Fibroblast of the aortic adventitia (primary cell): ENCODE measurements around the gene CUBN. TPM values are rescaled to one million over a fixed set of nuclear protein-coding genes. Genes with fewer than 3 reads are reported as not detected.

Source experiments
- DNase-seq: peaks from one replicate; pipeline ENCODE4 v3.0.0-alpha.2; 2010; ENCODE audit warnings: low read depth
- H3K4me3 ChIP-seq: 2 replicates; pipeline ENCODE4 v1.5.1; 2011; ENCODE audit warnings: low read depth, mild to moderate bottlenecking, control low read depth, low read length, moderate library complexity
- total RNA-seq: library from RNA; depleted of rRNA; stranded (reverse); fragments of >200 nt; gene quantifications from 2 replicates; pipeline ENCODE4 v1.2.3, GENCODE V29; 2012; ENCODE audit warnings: low replicate concordance
- TF ChIP-seq, protein P1 (sequence below): IDR thresholded peaks from 2 replicates; pipeline ENCODE4 v1.5.1; 2011; ENCODE audit warnings: mild to moderate bottlenecking, low read length, control low read depth, inconsistent platforms; ENCODE audit not compliant: insufficient read depth

The CUBN gene
- total RNA-seq, 1 donor: 4.2 TPM

DNA sequence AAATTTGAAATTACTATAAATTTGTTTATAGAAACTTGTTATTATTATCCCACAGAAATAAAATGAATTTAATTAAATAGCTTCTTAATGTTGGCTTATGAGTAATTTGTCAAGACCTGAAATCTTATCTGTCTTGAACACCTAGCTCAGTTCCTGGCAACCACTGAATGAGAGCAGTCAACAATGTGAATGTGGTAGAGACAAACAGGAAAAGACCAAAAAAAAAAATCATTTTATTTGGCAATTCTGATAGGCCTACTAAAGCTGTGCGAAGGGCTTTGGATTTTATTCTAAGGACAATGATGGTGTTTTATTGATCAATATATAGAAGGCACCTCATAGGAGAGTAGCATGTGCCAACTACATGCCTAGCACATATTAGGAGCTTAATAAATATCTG is 184.6 kb downstream of the CUBN start:
- TF ChIP-seq, protein P1, sequence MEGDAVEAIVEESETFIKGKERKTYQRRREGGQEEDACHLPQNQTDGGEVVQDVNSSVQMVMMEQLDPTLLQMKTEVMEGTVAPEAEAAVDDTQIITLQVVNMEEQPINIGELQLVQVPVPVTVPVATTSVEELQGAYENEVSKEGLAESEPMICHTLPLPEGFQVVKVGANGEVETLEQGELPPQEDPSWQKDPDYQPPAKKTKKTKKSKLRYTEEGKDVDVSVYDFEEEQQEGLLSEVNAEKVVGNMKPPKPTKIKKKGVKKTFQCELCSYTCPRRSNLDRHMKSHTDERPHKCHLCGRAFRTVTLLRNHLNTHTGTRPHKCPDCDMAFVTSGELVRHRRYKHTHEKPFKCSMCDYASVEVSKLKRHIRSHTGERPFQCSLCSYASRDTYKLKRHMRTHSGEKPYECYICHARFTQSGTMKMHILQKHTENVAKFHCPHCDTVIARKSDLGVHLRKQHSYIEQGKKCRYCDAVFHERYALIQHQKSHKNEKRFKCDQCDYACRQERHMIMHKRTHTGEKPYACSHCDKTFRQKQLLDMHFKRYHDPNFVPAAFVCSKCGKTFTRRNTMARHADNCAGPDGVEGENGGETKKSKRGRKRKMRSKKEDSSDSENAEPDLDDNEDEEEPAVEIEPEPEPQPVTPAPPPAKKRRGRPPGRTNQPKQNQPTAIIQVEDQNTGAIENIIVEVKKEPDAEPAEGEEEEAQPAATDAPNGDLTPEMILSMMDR: no peak
- H3K4me3 ChIP-seq: no peak overlapping the region
- DNase-seq: peak; percentile 14

DNA sequence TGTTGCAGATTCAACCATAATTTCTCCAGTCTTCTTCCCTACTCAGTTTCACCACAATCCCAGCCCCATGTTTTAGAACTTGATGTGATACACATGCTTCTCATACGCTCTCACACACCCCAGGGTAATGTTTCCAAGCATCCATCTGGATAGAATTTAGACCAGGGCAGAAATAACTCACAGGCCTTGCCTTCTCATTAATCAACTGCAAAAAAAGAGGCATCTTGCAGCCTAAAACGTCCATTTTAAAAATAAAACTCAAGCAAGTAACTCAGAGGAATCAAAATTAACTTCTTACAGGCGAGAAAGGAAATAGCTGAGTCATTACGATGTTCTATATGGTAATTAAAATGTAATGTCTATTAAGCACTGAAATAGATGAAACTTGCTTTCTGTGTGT is 185.2 kb downstream of the CUBN start:
- TF ChIP-seq, protein P1: no peak
- peak; percentile 92 for DNase-seq
- H3K4me3 ChIP-seq: no peak overlapping the region

DNA sequence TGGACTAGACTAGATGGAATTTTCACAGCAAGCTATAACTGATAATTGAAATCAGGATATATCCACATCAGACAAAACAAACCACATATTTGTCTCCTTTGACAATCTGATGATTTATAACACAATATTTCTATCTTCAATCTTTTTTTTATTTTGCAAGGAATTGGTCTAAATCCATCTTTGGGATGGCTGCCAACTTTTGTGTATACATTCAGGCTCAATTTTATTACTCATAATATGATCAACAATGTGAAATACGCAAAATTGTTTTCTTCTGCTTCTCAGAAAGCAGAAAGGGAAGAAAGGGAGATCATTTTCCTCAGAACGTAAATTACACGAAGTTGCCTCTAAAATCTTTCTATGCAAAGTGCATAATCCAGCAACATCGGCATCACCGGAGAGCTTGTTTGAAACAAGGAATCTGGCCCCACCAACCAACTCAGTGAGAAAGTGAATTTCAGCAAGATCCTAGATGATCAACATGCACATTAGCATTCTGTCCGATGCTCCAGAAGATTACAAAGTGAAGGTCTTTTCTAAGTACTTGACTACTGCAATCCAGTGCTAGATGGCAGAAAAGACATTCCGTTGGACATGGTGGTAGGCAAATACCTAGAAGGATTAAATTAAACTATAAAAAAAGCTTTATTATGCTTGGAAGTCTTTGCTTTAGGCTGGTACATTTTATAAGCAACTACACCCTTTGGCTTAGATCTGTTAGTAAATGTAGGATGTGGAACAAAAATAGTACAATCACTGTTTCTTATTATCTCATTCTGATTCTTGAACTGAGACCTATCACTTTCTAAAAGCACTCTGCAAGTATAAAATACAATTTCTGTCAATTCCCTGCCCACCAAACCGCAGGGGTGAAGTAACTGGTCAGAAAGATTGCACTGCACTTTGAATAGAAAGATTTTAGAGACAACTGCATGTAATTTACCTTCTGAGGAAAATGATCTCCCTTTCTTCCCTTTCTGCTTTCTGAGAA is 186.0 kb downstream of the CUBN start:
- DNase-seq: peak; percentile 66
- TF ChIP-seq, protein P1: no peak
- H3K4me3 ChIP-seq: no peak overlapping the region

DNA sequence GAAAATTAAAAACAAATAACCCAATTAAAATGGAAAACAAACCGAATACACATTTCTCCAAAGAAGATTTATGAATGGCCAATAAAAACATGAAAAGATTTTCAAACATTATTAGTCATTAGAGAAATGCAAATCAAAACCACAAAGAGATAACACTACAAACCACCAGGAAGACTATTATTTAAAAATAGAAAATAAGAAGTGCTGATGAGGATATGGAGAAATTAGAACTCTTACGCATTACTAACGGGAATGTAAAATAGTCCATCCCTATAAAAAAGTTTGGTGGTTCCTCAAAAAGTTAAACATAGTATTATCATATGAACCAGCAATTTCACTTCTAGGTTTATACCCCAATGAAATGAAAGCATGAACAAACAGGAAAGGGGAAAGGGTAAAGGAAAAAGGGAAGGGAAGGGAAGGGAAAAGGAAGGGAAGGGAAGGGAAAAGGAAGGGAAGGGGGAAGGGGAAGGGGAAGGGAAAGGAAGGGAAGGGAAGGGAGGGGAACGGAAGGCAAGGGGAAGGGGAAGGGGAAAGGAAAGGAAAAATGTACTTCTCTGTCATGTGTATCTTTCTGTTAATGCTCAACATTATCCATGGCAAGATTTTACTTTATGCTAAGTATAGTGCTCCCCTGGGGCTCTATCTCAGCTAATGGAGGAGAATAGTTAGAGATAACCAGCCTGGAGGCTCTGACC is 187.1 kb downstream of the CUBN start:
- H3K4me3 ChIP-seq: no peak overlapping the region
- DNase-seq: no peak
- TF ChIP-seq, protein P1: no peak

DNA sequence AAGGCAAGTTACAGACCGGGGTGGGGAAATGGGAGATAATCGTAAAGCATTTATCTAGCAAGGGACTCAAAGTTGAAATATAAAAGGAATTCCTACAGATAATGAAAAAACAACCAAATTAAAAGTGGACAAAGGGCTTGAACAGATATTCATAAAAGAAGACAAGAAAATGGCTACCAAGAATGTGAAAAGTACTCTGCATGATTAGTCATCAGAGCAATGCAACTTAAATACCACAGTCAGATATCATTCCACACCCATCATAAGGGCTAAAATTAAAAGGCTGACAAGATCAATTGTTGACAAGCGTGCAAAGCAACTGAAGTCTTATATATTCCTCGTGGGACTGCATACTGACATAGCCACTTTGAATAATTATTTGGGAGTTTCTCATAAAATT is 187.7 kb downstream of the CUBN start:
- DNase-seq: no peak
- no peak overlapping the region for H3K4me3 ChIP-seq
- TF ChIP-seq, protein P1: no peak

DNA sequence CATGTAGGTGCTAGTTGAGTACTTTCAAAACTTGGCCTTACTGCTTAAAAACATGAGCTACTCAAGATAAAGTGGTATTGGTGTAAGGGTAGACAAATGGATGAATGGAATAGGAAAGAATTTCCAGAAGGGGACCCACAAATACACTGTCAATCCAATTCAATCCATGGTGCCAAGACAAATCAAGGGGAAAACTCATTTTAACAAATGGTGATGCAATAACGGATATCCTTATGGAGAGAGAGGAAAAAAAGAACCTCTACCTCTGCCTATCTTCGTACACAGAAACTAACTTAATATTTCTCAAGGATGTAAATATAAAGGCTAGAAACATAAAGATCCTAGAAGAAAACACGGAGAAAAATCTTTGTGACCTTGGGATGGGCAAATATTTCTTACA is 188.5 kb downstream of the CUBN start:
- TF ChIP-seq, protein P1: no peak

More for the DNA sequence above, 188.5 kb downstream of the CUBN start:
- no peak overlapping the region for H3K4me3 ChIP-seq
- DNase-seq: no peak
